ENCODE results near the gene SEMA3G.
A peak's percentile ranks its signal among the peaks of the same experiment; 100 is the strongest.

SEMA3G gene

GRCh38 chr3:52453496-52454249 is 8.8 kb upstream of the SEMA3G start, which contains the start of gene TNNC1:
Gene TNNC1 (minus strand): TSS chr3:52454041. CDS start chr3:52454015, 26 bp downstream.
- DNase-seq, result no peak

GRCh38 chr3:52452570-52453221 is 7.8 kb upstream of the SEMA3G start:
- DNase-seq, result no peak

GRCh38 chr3:52452126-52452525 is 7.2 kb upstream of the SEMA3G start:
- no peak for DNase-seq

- no peak for DNase-seq
Observed at GRCh38 chr3:52451237-52452083, 6.6 kb upstream of the SEMA3G start.

GRCh38 chr3:52450489-52451236 is 5.8 kb upstream of the SEMA3G start:
- DNase-seq, result no peak

GRCh38 chr3:52447512-52448355 is 2.8 kb upstream of the SEMA3G start:
- DNase-seq, result no peak

GRCh38 chr3:52446631-52447511 is 2.0 kb upstream of the SEMA3G start:
- DNase-seq, result peak; percentile 87

GRCh38 chr3:52446042-52446441 is 1.1 kb upstream of the SEMA3G start:
- no peak for DNase-seq

GRCh38 chr3:52443791-52444687 is 864 bp downstream of the SEMA3G start:
- no peak for DNase-seq

GRCh38 chr3:52443268-52443610 is 1.7 kb downstream of the SEMA3G start:
- DNase-seq, result no peak

GRCh38 chr3:52442409-52443267 is 2.3 kb downstream of the SEMA3G start:
- DNase-seq, result no peak

- DNase-seq, result no peak
Observed at GRCh38 chr3:52441772-52442332, 3.1 kb downstream of the SEMA3G start.

- no peak for DNase-seq
Observed at GRCh38 chr3:52441091-52441771, 3.7 kb downstream of the SEMA3G start.

GRCh38 chr3:52440671-52441070 is 4.2 kb downstream of the SEMA3G start:
- no peak for DNase-seq

GRCh38 chr3:52440249-52440551 is 4.7 kb downstream of the SEMA3G start:
- no peak for DNase-seq

GRCh38 chr3:52439426-52440248 is 5.3 kb downstream of the SEMA3G start:
- no peak for DNase-seq
